Psoas muscle (tissue), 8 donors: ENCODE measurements around the gene DNAJB1. TPM values are rescaled to one million over a fixed set of nuclear protein-coding genes. Genes with fewer than 3 reads are reported as not detected.

Experiments used
- ATAC-seq, 4 donors: fragments of 200-7000 bp; cut with Tn5 transposase; one replicate each; pipeline ENCODE4 v1.9.1; 2020; ENCODE audit warnings: moderate library complexity in 3 of 4, mild to moderate bottlenecking in 2 of 4
- DNase-seq, 2 donors: peaks; one replicate each; pipeline ENCODE4 v3.0.0-alpha.2; 2020
- H3K27ac ChIP-seq: fragments of 200-600 bp; one replicate; pipeline ENCODE4 v1.8.0; 2022
- H3K27me3 ChIP-seq, 3 donors: fragments of 200-600 bp in 1 of 3; one replicate each; pipeline versions ENCODE4 v1.6.1 to v1.8.0; 2013 to 2022; ENCODE audit warnings: low read length in 2 of 3, mild to moderate bottlenecking in 2 of 3, moderate library complexity in 1 of 3; ENCODE audit not compliant: insufficient read depth in 3 of 3
- H3K36me3 ChIP-seq, 2 donors: fragments of 200-600 bp in 1 of 2; one replicate each; pipeline versions ENCODE4 v1.6.1 to v1.8.0; 2013 to 2022; ENCODE audit warnings: low read depth in 1 of 2, mild to moderate bottlenecking in 1 of 2, moderate library complexity in 1 of 2; ENCODE audit not compliant: insufficient read depth in 1 of 2
- H3K4me1 ChIP-seq: fragments of 200-600 bp; one replicate; pipeline ENCODE4 v1.8.0; 2022
- H3K4me3 ChIP-seq: fragments of 200-600 bp; one replicate; pipeline ENCODE4 v1.8.0; 2022; ENCODE audit warnings: mild to moderate bottlenecking
- H3K9me3 ChIP-seq: fragments of 200-600 bp; one replicate; pipeline ENCODE4 v1.8.0; 2022
- WGBS, 3 donors: extraction: QIAGEN DNeasy Blood & Tissue Kit; methylation state at CpG; one replicate each; pipeline versions ENCODE4 v1.1.6 to v1.1.7; 2013; 5-methylcytosine and 5-hydroxymethylcytosine counted together
- intact Hi-C, 2 donors: fragments of 100-400 bp; cut with DNase I; formaldehyde crosslinking; loops; one replicate each; pipeline versions ENCODE4 v1.11.0 to v1.14.2; 2022
- polyA plus RNA-seq, 3 donors: library from polyadenylated mRNA; stranded (reverse); fragments of 200-250 nt; gene quantifications; one replicate each; pipeline ENCODE4 v1.2.3, GENCODE V29; 2013
- total RNA-seq, 4 donors: library from RNA; stranded (reverse); fragmentation: NEBNext Ultra II Directional in 2 of 4; extraction: Animal tissue kit (Norgen Biotek cat#: 25700) in 2 of 4; gene quantifications; one replicate each; pipeline versions ENCODE4 v1.2.1 to v1.2.4, GENCODE V29; 2021 to 2023
- TF ChIP-seq, protein P1 (sequence below): fragments of 200-600 bp; IDR thresholded peaks from one replicate; pipeline ENCODE4 v1.8.0; 2022; ENCODE audit warnings: antibody characterized with exemption
- donor health status: healthy with polysubstance abuse.
- donor health status: DM: no; HTN: no; CAD: no; lungs with moderate emphysema.
- donor health status: Bipolar disorder and iron deficiency.
- donor health status: healthy.
- donor health status: DM: yes; HTN: yes; CAD: no.
- donor health status: DM: no; HTN: no; CAD: no.
- donor health status: DM: no; HTN: no; CAD: no.
- donor health status: DM: yes; HTN: yes; CAD: no.

Gene DNAJB1
- total and polyA plus RNA-seq, 7 donors = 20.8 to 105 (median 32.6) TPM

DNA sequence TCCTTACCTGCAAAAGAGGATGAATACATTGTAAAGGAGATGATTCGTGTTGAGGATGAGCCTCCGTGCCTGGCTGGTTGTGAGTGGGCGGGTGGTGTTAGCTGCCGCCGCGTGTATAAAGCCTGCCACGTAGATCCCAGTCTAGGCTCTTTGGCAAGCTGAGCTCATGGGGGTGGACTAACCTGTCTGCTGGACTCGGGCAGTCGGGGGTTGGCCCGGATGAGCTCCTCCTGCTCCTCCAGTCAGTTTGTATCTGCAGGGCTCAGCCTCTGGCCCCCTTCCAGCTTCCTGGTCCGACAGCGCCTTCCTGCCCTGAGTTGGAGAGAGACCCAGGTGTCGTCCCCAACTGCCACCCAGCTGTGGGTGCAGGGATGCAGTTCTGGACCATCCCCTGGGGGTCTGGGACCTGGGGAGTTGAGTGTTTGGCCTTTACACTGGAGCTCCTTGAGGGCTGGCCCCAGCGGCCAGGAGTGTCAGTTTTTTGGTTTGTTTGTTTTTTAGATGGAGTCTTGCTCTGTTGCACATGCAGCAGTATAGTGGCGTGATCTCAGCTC lies 32.1 kb upstream of the DNAJB1 start:
- H3K9me3 ChIP-seq = no peaks in the 10 kb centered on the region
- intact Hi-C loops = no loop called here
- H3K36me3 ChIP-seq = peaks cover 0 to 38% of the 10 kb centered on the region in 2 donors
- no peaks in the 10 kb centered on the region for H3K27me3 ChIP-seq
- peaks cover 62% of the 10 kb centered on the region for H3K4me1 ChIP-seq
- ATAC-seq (no peak), DNase-seq (no peak)
- peak overlapping the region; percentile 96 for H3K27ac ChIP-seq
- 47 to 58% (median 52%) methylated on average over 15 of the region's 15 CpGs for WGBS, 3 donors
- TF ChIP-seq, protein P1, sequence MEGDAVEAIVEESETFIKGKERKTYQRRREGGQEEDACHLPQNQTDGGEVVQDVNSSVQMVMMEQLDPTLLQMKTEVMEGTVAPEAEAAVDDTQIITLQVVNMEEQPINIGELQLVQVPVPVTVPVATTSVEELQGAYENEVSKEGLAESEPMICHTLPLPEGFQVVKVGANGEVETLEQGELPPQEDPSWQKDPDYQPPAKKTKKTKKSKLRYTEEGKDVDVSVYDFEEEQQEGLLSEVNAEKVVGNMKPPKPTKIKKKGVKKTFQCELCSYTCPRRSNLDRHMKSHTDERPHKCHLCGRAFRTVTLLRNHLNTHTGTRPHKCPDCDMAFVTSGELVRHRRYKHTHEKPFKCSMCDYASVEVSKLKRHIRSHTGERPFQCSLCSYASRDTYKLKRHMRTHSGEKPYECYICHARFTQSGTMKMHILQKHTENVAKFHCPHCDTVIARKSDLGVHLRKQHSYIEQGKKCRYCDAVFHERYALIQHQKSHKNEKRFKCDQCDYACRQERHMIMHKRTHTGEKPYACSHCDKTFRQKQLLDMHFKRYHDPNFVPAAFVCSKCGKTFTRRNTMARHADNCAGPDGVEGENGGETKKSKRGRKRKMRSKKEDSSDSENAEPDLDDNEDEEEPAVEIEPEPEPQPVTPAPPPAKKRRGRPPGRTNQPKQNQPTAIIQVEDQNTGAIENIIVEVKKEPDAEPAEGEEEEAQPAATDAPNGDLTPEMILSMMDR = no peak
- no peak overlapping the region for H3K4me3 ChIP-seq

DNA sequence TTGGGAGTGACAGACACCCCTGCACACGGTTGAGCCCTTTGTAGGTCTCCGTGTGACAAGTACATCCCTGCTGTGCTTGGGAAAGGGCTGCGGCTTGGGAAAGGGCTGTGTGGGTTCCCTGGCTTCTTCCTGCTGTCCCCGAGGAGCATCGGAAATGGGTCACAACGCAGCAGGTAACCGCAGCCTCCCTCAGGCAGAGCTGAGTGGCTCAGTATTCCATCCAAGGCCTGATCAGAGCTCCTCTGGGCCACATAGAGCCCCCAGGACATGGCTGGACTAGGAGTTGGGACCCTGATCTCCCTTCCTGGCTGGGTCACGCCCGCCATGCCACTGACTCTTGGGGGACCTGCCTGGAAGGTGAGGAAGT lies 27.5 kb upstream of the DNAJB1 start:
- H3K27ac ChIP-seq = peak overlapping the region; percentile 96
- no peaks in the 10 kb centered on the region for H3K9me3 ChIP-seq
- H3K36me3 ChIP-seq = peaks cover 0 to 28% of the 10 kb centered on the region in 2 donors
- peaks cover 43% of the 10 kb centered on the region for H3K4me1 ChIP-seq
- peak overlapping the region; percentile 47 for H3K4me3 ChIP-seq
- DNase-seq (no peak), ATAC-seq (peak in 1 of 4 donors; percentile 62)
- intact Hi-C loops = no loop called here
- TF ChIP-seq, protein P1 = no peak
- 34 to 55% (median 37%) methylated on average over 9 of the region's 9 CpGs for WGBS, 3 donors
- H3K27me3 ChIP-seq = no peaks in the 10 kb centered on the region

DNA sequence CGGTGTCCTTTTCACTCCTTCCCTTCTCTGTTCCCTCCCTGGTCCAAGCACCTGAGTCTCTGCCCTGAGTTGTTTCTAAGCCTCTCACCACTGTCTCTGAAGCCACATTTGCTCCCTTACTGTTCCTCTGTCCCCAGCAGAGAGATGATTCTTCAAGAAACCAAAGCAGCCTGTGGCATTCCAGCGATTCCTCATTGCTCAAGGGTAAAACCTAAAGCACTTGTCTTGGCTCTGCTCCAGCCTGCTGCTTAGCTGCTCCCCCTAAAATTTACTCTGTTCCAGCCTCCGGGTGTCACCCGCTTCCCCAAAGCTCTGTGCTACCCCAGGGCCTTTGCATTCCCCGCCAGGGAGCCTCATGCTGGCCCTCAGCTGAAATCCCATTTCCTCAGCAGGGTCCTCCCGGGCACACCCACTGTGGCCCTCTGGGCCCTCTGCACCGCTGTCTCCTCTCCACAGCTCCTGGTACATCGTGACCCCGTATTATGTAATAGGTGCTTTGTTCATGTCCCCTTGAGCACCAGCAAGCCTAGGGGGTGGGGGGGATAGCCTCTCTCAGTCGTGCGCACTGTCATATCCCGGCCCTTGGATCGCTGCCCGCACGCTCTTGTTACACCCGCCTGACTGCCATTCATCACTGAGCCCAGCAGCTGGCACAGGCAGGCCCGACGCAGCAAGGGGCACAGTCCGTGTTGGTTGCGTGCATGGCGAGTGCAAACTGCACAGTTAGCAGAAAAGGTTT lies 26.9 kb upstream of the DNAJB1 start:
- peak overlapping the region; percentile 47 for H3K4me3 ChIP-seq
- peak; percentile 95 to 97 (median 96) for ATAC-seq

DNA sequence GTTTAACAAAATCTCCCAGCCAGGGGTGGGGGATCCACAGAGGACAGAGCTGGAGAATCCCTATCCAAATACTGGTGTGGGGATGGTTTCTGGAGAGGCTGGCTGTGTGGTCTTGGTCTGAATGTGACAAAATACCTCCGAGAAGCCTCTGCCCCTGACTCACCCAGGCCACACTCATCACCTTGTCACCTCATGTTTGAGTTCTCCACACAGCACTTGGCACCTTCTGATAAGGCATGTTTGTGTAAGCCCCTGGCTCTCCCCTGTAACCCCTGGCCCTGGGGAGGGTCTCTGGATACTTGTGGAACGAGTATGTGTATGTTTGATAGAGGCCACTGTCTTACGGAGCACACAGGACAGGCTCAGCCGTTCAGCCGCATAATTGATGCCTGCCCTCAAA lies 25.9 kb upstream of the DNAJB1 start:
- H3K9me3 ChIP-seq = no peaks in the 10 kb centered on the region
- H3K36me3 ChIP-seq = peaks cover 0 to 20% of the 10 kb centered on the region in 2 donors
- WGBS, 3 donors = 84 to 93% (median 85%) methylated on average over 5 of the region's 5 CpGs
- ATAC-seq (no peak), DNase-seq (no peak)
- TF ChIP-seq, protein P1 = no peak
- peak overlapping the region; percentile 96 for H3K27ac ChIP-seq
- intact Hi-C loops = no loop called here
- H3K27me3 ChIP-seq = no peaks in the 10 kb centered on the region
- H3K4me1 ChIP-seq = peaks cover 36% of the 10 kb centered on the region
- no peak overlapping the region for H3K4me3 ChIP-seq

More for the DNA sequence above, 26.9 kb upstream of the DNAJB1 start:
- Histone ChIP-seq H3K4me1 (peaks cover 37% of the 10 kb centered on the region), H3K27me3 (no peaks in the 10 kb centered on the region), H3K27ac (peak overlapping the region; percentile 96), H3K36me3 (peaks cover 0 to 25% of the 10 kb centered on the region in 2 donors), H3K9me3 (no peaks in the 10 kb centered on the region)
- TF ChIP-seq, protein P1 = no peak
- intact Hi-C loops = no loop called here
- WGBS, 3 donors = 19 to 36% (median 21%) methylated on average over 21 of the region's 21 CpGs
- peak; percentile 92 to 98 for DNase-seq
